HG03280 (cell line): ENCODE data around the gene KAZN.
"Not testable (repeated sequence)": the region's sequence is repeated elsewhere in the genome, so short reads cannot be mapped to it uniquely, and the experiment has no call there.

Experiments
- ATAC-seq: cut with Tn5 transposase; IDR thresholded peaks from one replicate; pipeline ENCODE4 v1.9.1; 2021; ENCODE audit warnings: mild to moderate bottlenecking, moderate library complexity; ENCODE audit not compliant: unreplicated experiment

KAZN gene

GRCh38 chr1:15115542-15116330, 517.3 kb downstream of the KAZN start:
- no peak for ATAC-seq

DNA sequence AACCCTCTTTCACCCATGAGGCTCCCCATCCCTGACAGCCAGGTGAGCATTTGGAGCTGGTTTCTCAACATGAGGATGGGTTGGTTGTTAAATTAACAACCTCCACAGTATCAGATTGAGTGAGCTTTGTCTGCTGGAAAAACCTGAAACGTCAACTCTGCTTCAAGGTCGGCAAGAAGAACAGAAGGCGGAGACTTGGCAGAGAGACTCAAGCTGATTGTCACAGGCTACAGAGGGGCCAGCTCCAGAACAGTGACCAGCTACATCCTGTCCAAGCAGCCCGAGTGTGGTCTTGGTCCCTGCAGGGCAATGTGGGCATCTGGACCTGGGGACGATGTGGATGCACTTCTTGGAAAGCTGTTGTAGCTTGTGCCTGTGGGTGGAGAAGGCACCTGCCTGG, 518.5 kb downstream of the KAZN start:
- no peak for ATAC-seq

- ATAC-seq, result no peak
Observed at GRCh38 chr1:15117671-15118325, 519.3 kb downstream of the KAZN start.

GRCh38 chr1:15118579-15118978, 520.1 kb downstream of the KAZN start:
- ATAC-seq, result no peak

- ATAC-seq, result no peak
Observed at GRCh38 chr1:15120251-15120945, 521.9 kb downstream of the KAZN start.

DNA sequence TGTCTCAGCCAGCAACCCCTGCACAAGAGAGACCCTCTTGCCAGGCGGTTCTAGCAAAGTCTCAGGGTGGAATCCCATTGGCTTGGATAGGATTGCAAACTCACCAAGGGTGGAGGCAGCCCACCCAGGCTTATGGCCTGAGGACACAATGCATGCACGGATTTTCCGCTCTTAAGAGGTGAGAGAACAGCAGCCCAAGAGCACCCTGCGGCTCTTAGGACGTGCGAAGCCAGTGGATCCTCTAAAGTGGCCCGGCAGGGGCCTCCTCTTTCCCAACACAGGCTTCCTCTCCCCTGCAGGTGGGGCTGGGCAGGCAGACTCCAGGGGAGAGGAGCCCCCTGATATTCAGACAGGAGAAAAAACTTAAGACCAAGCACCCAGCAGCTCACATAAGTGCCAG, 523.8 kb downstream of the KAZN start:
- no peak for ATAC-seq

DNA sequence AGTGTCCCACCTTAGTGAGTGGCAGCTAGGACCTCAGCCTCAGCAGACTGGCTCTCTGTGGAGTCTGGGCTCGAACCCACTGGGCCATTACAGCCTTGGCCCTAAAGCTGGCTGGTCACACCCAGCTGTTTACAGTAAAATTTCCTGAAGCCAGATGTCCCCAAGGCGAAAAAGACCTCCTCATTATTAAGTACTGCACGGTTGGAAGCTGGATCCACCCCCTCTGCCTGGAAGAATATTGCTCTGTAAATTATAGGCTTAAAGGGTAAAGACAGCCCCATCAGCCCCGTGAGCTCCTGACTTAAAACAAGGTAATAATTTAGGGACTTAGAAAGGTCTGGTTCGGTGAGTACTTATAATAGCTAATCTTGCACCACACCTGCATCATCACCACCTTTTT, 524.8 kb downstream of the KAZN start:
- no peak for ATAC-seq

- no peak for ATAC-seq
Observed at GRCh38 chr1:15123925-15124324, 525.4 kb downstream of the KAZN start.

DNA sequence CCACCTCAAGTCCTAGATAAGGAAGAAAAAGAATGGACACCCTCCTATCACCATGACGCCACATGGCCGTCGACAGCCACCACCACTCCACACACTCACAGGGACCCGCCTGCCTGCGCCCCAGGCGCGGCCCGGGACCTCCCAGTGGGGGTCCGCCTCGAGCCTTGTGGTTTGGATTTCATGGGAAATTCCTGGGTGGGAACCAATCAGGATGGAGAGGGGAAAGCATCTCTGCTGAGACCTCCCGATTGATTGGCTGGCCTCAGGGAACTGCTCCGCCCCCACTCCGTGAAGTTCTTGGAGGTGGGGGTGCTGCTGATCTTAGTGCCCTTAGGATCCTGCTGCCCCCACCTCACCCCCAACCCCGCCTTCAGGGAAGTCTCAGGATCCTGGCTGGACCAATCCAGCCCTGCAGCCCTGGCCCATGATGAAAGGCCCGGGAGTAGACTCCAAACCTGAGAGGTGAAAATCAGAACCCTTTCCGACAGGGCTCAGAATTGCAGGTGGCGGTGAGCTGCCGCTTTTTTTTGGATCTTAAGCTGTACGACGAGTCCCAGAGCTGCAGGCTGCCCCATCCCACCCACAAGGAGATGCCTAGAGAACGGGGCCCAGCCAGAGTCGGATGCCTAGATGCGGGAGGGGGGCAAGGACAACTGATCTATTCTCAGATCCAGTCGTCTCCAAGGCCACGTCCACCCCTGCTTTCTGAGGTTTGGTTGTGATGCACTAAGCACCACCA, 526.0 kb downstream of the KAZN start:
- no peak for ATAC-seq

GRCh38 chr1:15125101-15125745, 526.7 kb downstream of the KAZN start:
- ATAC-seq, result no peak

DNA sequence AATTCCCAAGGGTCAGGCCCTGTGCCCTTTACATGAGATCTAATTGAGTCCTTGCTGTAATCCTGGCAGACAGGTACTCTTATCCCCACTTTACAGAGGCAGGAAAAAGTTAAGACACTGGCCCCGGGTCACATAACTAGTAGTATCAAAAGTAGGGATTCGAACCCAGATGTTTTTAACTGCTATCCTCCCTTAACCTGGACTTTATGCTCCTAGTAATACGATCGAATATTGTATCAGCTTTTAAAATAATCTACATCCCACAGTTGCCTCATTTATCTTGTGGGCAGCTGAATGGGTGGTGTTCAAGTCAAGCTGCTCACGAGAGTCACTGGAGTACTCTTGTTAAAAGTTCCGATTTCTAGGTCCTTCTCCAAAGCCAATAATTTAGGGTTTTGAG, 529.6 kb downstream of the KAZN start:
- ATAC-seq, result no peak

DNA sequence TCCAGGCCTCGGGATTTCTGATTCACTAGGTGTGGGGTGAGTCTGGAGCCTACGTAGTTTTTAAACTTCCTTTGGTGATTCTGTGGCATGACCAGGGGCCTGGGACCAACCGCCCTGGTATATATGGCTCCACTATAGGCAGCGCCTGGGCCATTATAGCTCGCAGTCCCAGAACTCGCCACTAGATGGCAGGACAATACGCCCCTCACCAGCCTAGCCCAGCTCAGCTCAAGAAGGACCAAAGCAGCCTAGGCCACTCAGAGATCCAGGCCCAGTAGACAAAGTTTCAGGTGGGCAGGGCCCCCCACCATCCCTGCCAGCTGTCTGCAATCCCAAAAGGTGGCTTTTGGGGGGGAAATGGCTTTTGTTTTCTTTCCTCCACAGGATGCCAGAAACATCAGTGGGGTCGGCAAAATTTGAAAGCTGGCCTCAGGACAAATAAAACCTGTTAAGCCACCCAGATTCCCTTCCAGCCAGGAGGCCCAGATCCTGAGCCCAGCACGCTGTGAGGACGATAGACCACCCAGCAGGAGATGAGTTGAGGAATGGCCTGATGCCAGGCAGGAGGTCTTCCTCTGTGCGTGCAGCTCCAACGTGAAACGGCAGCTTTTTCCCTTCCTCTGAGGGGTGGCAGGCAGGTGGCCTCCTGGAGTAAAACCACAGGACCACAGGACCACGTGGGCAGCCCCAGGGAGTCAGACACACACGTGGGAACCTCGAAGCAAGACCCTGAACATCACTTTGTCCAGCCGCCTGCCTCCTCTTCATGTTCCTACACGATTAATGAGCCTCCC, 530.2 kb downstream of the KAZN start:
- peak; percentile 62 for ATAC-seq

- no peak for ATAC-seq
Observed at GRCh38 chr1:15129944-15130343, 531.5 kb downstream of the KAZN start.

DNA sequence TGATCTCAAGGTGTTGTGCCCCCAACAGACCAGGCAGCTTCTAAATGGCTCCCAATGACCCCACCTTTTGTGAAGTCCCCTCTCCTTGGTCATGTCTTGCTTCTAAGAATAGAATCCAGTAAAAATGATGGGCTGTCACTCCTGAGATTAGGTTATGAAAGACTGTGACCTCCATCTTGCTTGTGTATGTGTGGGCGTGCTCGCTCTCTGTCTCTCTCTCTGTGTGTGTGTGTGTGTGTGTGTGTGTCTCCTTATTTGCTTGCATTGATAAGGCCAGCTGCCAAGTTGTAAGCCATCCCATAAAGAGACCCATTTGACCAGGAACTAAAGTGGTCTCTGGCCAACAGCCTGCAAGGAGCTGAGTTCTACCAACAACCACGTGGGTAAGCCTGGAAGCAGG, 532.1 kb downstream of the KAZN start:
- ATAC-seq, result no peak

DNA sequence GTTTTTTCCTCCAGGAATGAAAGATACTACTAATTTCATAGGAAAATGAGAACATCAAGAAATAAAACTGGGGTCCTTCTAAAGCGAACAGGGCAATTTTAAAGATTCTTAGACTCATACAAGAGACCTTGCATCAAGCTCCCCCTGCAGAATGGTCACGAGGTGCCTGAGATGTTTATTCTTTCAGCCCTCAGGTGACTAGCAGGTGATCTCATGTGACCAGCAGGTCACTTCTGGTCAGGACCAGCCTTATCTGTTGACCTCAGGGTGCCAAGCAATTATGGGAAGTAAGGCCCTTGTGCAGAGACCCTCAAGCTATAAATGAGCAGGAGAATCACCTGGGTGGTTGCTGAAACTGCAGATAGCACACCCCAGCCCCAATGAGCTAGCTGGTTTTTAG, 534.5 kb downstream of the KAZN start:
- no peak for ATAC-seq

GRCh38 chr1:15134285-15134684, 535.8 kb downstream of the KAZN start:
- ATAC-seq, result no peak

- not testable (repeated sequence) for ATAC-seq
Observed at GRCh38 chr1:15135604-15136003, 537.1 kb downstream of the KAZN start.

GRCh38 chr1:15137809-15138208, 539.3 kb downstream of the KAZN start:
- ATAC-seq, result no peak

DNA sequence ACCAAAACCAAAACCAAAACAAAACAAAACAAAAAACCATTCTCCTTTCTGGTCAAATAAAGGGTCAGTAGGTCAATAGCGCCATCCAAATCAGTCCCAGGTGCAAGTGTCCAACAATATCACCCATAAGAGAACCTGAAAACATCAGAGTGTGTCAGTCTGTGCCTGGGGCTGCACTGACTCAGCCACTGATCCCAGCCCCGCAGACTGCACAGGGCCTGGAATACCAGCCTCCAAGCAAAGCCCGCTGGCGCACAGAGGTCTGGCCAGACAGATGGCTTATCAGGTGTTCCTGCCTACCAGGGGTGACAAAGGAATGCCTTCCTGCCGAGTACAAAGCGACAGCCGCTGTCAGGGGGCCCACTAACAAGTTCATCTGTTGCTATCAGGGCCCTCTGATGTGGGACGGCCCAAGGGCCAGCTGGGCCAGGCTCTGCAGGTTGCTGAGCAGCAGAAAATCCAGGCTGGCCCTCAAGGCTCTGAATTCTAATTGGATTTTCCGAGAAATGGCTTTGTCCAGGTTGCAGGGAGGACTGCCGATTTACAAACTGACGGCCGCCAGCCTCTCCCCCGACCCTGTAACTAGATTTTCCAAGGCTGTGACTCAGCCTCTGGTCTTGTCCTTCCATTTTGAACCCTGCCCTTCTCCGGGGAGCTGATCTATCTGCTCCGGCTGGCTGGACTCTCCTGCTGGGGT, 541.3 kb downstream of the KAZN start:
- no peak for ATAC-seq
